Stimulated activated CD4-positive, alpha-beta T cell treated with anti-CD3 and anti-CD28 coated beads, Interleukin-1b, Interleukin-23, amount 100 ng/mL, for 24 hours (primary cell): ENCODE data around the gene RNF217.

Source experiments
- DNase-seq, 4 experiments: peaks; one replicate each; pipeline ENCODE4 v3.0.0-alpha.2; 2020; ENCODE audit warnings: low read depth in 4 of 4, low spot score in 1 of 4

RNF217 gene

DNA sequence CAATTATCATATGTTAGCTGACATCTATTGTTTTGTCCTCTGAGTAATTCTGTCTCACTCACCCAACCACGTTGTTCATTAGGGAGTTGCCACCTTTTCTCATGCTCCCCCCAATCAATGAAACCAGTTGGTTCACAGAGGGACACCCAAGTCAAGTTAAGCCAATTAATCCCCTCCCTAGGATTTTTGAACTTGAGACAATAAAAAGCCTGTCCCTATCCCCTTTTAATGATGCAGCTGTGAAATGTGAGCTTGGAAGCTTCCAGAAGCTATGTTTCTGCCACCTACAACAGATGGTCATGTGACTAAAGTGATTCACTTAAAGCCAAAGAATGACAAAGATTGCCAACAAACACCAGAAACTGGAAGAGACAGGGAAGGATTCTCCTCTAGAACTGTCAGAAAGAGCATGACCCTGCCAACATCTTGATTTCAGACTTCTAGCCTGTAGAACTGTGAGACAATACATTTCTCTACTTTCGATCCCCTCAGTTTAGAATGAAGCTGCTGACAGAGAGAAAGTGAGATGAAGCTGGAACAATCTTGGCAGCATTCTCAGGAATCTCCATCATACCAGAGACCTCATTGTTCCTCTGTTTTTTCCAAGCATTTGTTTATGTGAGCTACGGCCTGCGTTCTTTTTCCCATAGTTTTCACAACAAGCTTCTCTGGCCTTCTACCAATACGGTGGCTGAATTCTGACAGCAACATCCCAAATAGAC, 133.5 kb downstream of the RNF217 start:
- DNase-seq: no peak

DNA sequence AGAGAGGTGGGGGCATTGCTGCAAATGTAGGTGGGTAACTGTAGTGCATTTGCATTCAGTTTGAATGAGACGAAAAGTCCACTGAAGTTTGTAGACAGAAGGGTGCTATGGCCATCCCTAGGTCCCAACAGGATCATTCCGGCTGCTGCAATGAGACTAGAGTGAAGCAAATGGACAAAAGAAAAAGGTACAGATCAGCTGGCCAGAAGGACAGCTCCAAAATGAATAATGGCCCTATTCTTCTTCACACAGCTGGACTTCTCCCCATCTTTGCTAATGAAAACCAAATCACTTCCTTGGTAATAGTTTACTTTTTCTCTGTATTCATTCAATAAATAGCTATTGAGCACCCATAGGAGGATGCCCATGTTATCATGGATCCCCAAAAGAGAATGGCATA, 134.9 kb downstream of the RNF217 start:
- DNase-seq: no peak

GRCh38 chr6:125098253-125098652, 136.0 kb downstream of the RNF217 start:
- DNase-seq: no peak

DNA sequence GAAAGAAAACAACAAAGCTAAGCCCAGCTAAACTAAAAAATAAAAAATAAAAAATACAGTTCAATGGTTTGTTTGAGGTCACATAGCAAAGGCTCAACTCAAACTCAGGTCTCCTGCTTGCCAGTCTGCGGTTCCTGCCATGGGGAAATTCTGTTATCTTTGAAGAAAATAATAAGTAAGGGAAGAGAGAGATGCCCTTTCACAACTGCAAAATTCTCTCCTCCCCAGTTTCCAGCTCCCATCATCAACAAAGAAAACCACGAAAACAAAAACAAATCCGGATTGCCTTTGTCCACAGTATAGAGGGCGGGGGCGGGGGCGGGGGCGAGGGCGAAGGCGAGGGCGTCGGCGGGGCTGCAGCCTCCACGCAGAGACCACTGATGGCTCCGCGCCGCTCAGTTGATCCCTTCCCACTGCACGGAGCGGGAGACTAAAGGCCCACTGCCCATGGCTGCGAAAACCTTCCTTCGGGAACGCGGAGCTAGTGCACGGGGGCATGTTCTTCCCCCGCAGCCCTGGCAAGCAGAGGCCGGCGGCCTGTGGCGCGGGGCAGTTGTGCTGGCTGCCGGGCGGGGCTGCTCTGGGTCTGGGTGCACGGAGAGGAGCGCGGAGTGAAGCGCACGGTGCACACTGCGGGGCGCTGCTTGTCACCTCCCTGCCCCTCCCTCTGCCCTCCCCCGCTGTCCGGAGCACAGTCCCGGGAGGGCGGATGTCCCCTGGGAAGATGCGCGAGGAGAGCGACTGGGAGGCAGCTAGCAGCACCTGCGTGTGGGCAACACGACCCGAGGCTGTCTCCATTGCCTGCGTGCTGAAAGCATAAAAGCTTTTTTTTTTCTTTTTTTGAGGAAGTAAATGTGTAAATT, 137.2 kb downstream of the RNF217 start:
- DNase-seq: no peak

DNA sequence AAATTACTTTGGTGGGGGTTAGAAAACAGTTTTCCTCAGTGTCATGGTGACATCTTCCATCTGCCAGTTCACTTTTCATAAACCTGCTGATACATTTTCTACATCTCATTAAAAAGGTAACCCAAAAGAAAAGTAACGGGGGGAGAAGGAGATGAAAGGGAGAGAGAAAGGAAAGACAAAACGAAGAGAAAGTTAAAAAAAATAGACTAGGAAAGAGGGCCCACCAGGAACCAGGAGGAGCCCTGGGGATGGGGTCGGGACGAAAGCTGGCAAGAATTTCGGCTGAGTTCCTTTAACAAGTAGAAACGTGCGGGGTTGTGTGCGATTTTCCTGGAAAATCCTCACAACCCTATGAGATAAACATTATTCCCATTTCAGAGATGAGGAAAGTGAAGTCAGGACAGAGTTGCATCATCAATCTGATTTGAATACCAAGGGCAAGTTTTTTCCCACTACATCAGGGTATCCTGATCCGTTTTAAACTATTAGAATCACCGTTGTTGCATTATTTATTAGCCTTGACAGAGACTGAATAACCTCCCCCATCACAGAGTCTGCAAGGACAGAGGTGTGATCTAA, 137.9 kb downstream of the RNF217 start:
- DNase-seq: no peak

DNA sequence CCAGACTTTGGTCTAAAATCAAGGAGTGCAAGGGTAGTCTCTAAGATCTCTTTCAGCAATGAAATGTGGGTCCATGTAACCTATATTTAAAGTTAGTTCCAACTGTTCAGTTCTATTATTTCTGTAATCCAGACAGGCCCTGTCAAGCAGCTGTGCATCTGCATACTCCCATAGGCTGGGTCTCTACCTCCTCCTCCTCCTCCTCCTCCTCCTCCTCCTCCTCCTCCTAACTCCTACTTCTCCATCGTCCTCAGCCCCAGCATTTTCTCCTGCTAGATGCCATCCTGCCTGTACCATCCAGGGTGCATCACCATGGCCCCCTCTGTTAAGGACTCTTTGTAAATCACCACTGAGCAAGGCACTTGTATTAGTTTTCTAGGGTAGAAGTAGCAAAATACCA, 138.9 kb downstream of the RNF217 start:
- no peak for DNase-seq

- no peak for DNase-seq
Observed at GRCh38 chr6:125101631-125102030, 139.4 kb downstream of the RNF217 start.

- no peak for DNase-seq
Observed at GRCh38 chr6:125102411-125102810, 140.2 kb downstream of the RNF217 start.

DNA sequence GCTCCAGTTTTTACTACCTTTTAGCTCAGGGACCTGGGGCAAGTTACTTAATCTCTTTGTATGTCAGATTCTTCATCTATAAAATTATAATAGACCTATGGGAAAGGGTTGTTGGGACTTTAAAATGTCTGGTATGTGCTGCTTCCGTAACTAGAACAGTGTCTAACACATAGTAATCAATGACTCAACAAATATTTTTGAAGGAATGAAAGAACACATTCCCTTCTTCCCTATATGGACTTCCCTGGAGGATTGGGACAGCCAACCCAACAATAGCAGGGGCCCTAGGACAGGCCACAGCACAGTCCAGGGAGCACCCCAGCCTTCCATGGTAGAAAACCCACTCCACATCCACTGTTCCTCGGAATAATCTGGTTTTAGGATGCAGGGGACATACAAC, 140.7 kb downstream of the RNF217 start:
- no peak for DNase-seq

DNA sequence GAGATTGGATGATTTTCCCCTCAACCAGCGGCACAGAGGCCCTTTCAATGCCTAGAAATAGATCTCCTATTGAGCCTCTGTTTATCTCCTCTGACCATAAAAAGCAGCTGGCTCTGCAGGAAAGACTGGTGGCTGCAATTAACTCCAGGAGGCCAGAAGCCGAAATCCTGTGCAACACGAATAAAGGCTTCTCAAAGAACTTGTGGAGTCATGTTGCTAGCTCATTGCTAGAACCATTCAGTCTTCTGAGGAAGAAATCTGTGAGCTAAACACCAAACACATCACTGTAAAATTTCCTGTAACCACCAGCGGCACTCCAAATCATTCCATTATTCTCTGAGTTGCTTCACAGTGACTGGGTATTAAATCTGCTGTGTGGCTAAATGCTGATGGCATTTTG, 142.2 kb downstream of the RNF217 start:
- DNase-seq: no peak

- no peak for DNase-seq
Observed at GRCh38 chr6:125107048-125107447, 144.8 kb downstream of the RNF217 start.

DNA sequence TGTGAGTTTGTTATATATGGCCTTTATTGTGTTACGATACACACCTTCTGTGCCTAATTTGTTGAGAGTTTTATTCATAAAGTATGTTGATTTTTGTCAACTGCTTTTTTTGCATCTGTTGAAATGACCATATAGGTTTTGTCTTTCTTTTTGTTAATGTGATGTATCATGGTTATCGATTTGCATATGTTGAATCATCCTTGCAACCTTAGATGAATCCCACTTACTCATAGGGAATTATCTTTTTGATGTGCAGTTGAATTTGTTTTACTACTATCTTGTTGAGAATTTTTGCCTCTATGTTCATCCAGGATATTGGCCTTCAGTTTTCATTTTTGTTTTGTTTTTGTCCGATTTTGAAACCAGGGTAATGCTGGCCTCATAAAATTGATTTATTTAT, 145.7 kb downstream of the RNF217 start:
- DNase-seq: no peak

DNA sequence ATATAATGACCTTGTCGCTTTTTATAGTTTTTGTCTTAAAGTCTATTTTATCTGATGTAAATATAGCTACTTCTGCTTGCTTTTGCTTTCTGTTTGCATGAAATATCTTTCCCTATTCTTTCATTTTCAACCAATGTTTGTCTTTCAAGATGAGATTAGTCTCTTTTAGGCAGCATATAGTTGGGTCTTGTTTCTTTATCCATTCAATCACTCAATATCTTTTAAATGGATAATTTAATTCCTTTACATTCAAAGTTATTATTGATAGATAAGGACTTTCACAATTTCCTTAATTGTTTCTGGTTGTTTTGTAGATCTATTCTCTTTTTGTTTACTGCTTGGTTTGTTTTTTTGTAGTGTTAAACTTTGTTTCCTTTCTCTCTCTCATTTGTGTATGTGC, 147.8 kb downstream of the RNF217 start:
- DNase-seq: no peak

- DNase-seq: no peak
Observed at GRCh38 chr6:125111219-125111983, 149.2 kb downstream of the RNF217 start.

DNA sequence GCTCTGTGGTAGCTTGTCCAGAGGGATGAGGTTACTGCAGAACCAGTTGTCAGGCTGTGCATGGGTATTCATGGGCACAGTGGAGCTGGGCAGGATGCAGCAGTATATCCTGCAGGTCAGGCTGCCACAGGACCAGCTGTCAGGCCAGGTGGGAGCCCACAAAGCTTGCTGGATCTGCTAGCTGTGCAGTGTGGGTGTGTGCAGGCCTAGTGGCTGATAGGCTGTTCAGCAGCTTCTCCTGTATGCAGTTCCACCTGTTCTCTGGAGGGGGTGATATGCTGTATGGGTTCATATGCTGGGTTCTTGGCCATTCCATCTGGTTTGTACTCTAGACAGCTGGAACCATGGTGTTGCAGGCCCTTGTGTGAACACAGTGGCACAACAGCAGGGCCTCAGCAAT, 150.7 kb downstream of the RNF217 start:
- DNase-seq: no peak

GRCh38 chr6:125114248-125114858, 152.1 kb downstream of the RNF217 start:
- DNase-seq: peak in 3 of 4 experiments; percentile 10 to 18 (median 12)

GRCh38 chr6:125116170-125116569, 153.9 kb downstream of the RNF217 start:
- no peak for DNase-seq

DNA sequence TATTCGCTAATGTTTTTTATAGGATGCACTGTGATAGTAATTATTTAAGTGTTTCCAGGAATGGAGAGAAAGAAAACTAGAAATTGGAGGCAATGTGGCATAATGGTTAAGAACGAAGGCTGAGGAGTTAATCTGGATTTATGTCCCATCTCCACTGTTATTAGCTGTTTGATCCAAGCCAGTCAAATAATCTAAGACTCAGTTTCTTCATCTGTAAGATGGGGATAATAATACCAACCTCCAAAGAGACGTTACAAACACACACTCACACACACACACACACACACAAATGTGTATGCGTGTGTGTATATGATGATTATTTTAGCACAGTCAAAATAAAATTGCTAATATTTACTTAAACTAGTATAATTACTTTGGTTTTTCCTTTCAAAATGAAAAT, 154.5 kb downstream of the RNF217 start:
- DNase-seq: no peak

DNA sequence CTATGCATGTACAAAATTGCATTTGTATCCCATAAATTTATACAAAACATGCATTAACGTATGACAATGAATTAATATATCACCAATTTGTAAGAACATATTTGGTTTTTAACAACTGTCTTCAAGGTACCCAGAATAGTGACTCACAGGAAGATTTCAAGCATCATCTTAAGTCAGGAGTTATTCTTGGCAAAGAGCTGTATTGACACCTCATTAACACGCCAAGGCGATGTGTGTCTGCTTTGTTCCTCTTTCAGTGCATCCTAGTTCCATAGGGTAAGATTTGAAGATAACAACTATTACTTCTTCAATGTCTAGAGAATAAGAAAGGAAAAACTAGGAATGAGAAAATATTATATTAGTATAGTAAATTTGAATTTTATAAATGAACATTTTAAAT, 155.6 kb downstream of the RNF217 start:
- DNase-seq: no peak

DNA sequence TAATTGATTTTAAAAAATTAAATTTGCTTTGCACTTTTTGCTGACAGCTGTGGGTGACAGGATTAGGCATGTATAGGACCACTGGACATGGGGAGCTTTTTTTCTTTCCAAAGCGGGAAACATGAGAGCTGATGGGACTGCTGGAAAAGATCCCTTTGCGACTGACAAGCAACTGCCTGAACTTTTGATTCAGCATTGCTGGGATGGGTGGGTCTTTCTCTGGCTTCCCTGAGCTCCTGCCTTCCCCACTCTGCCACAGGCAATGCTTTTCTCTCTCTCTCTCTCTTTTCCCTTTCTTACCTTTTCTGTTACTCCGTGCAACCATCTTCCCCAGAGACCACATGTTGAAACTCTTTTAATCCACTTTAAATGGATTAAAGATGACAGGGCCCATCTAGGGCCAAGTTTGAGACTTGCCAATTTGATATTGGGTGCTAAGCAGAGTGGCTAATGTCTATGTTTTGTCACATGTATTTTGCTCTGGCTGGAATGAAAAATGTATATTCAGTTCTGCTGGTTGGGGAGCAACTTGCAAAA, 157.9 kb downstream of the RNF217 start:
- DNase-seq: no peak

- no peak for DNase-seq
Observed at GRCh38 chr6:125121894-125122293, 159.7 kb downstream of the RNF217 start.
